Measurements from ENCODE around the gene CACNA2D2.

GRCh38 chr3:50358911-50359759, 144.3 kb downstream of the CACNA2D2 start, which contains the start of gene TMEM115:
- no peak for TF ChIP-seq CTCF (IDR thresholded peaks at IDR 0.05)
- TF ChIP-seq POLR2A (IDR thresholded peaks at IDR 0.05) = peak in 1 of 2 donors; percentile 73

Data from heart left ventricle (tissue), 13 donors.